Measurements from ENCODE around the gene KCNJ13.

KCNJ13 gene

DNA sequence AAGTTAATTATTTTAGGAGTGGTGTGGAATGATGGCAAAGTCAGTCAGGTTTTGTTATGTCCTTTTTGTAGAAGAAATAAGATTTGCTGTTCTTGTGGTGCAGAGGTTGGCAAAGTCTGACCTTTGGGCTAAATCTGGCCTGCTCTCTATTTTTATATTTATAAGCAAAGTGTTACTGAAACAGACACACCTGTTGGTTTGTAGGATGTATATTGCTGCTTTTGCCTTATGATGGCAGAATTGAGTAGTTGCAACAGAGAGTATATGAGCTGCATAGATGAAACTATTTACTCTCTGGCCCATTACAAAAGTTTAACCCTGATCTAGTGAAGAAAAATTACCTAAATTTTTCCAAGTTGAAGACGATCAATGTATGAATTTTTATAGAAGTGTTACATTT, 34.1 kb upstream of the KCNJ13 start:
- H3K4me2 ChIP-seq = no peak overlapping the region
- H3K27me3 ChIP-seq (ENCODE audit: insufficient read depth, low read depth) = no peaks in the 10 kb centered on the region
- TF ChIP-seq, protein P1, sequence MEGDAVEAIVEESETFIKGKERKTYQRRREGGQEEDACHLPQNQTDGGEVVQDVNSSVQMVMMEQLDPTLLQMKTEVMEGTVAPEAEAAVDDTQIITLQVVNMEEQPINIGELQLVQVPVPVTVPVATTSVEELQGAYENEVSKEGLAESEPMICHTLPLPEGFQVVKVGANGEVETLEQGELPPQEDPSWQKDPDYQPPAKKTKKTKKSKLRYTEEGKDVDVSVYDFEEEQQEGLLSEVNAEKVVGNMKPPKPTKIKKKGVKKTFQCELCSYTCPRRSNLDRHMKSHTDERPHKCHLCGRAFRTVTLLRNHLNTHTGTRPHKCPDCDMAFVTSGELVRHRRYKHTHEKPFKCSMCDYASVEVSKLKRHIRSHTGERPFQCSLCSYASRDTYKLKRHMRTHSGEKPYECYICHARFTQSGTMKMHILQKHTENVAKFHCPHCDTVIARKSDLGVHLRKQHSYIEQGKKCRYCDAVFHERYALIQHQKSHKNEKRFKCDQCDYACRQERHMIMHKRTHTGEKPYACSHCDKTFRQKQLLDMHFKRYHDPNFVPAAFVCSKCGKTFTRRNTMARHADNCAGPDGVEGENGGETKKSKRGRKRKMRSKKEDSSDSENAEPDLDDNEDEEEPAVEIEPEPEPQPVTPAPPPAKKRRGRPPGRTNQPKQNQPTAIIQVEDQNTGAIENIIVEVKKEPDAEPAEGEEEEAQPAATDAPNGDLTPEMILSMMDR (conservative IDR thresholded peaks at IDR 0.05; ENCODE audit: low read depth, low read length) = no peak
- no peaks in the 10 kb centered on the region for H4K20me1 ChIP-seq (ENCODE audit: insufficient read depth)
- H3K9ac ChIP-seq = no peak overlapping the region
- H3K4me3 ChIP-seq (IDR thresholded peaks at IDR 0.05; ENCODE audit: insufficient read depth, low read depth, low read length) = no peak overlapping the region
- no peak overlapping the region for H2AFZ ChIP-seq (ENCODE audit: low read depth)
- peaks cover 10% of the 10 kb centered on the region for H3K4me1 ChIP-seq (ENCODE audit: low read depth, poor library complexity, severe bottlenecking)
- H3K79me2 ChIP-seq (ENCODE audit: insufficient read depth, low read depth) = no peaks in the 10 kb centered on the region
- H3K36me3 ChIP-seq (ENCODE audit: insufficient read depth) = no peaks in the 10 kb centered on the region; the same call in 1 of the 2 replicates
- H3K27ac ChIP-seq = no peak overlapping the region

DNA sequence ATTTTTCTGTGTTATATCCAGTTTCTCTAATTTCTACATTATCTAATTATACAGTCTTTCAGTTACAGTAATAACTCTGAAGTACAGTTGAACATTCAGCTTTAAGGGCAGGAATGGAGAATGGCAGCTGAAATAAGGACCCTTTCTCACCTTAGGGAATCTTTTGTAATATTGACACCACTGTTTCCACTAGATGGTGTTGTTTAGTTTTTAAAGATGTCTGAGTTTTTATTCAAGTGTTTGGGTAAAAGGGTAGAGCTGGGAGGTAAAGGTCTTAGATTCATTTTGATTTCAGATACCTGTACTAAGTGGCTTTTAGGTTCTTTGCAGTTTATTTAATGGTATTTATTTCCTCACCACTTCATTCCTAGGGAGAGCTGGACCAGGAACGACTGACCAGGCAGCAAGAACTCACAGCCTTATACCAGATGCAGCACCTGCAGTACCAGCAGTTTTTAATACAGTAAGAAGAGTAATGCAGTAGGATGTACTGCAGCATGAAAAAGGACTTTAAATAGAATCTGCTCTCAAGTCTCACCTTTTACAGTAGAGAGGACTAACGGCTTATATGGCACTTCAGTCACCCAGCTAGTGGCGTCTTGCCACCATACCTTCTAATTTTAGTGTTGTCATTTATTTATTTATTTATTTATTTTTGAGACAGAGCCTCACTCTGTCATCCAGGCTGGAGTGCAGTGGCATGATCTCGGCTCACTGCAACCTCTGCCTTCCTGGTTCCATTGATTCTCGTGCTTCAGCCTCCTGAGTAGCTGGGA, 33.2 kb upstream of the KCNJ13 start:
- Histone ChIP-seq H4K20me1 (ENCODE audit: insufficient read depth) (no peaks in the 10 kb centered on the region), H3K4me1 (ENCODE audit: low read depth, poor library complexity, severe bottlenecking) (peaks cover 10% of the 10 kb centered on the region), H2AFZ (ENCODE audit: low read depth) (no peak overlapping the region), H3K4me3 (IDR thresholded peaks at IDR 0.05; ENCODE audit: insufficient read depth, low read depth, low read length) (no peak overlapping the region), H3K27ac (no peak overlapping the region), H3K27me3 (ENCODE audit: insufficient read depth, low read depth) (no peaks in the 10 kb centered on the region), H3K4me2 (no peak overlapping the region), H3K79me2 (ENCODE audit: insufficient read depth, low read depth) (0 out of 2 replicates have a peak, but pooled peaks cover 5% of the 10 kb centered on the region), H3K36me3 (ENCODE audit: insufficient read depth) (no peaks in the 10 kb centered on the region; the same call in 1 of the 2 replicates), H3K9ac (no peak overlapping the region)
- TF ChIP-seq, protein P1 (conservative IDR thresholded peaks at IDR 0.05; ENCODE audit: low read depth, low read length) = no peak

DNA sequence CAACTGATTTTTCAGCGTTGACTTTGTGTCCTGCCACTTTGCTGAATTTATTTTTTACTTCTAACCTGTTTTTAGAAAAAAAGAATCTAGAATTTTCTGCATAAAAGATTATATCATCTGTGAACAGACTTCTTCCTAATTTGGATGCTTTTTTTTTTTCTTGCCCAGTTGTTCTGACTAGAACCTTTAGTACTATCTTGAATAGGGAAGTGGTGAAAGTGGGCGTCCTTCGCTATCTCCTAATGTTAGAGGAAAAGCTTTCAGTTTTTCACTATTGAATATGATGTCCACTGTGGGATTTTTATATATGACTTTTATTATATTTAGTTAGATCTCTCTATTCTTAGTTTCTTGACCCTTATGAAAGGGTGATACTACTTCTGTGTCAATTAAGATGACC, 25.7 kb upstream of the KCNJ13 start:
- no peak overlapping the region for H3K9ac ChIP-seq
- 0 out of 2 replicates have a peak, but pooled peaks cover 5% of the 10 kb centered on the region for H3K79me2 ChIP-seq (ENCODE audit: insufficient read depth, low read depth)
- H3K4me2 ChIP-seq = no peak overlapping the region
- no peaks in the 10 kb centered on the region for H3K4me1 ChIP-seq (ENCODE audit: low read depth, poor library complexity, severe bottlenecking)
- no peak overlapping the region for H2AFZ ChIP-seq (ENCODE audit: low read depth)
- no peaks in the 10 kb centered on the region for H3K27me3 ChIP-seq (ENCODE audit: insufficient read depth, low read depth)
- no peak overlapping the region for H3K4me3 ChIP-seq (IDR thresholded peaks at IDR 0.05; ENCODE audit: insufficient read depth, low read depth, low read length)
- TF ChIP-seq, protein P1 (conservative IDR thresholded peaks at IDR 0.05; ENCODE audit: low read depth, low read length) = no peak
- H4K20me1 ChIP-seq (ENCODE audit: insufficient read depth) = no peaks in the 10 kb centered on the region
- no peaks in the 10 kb centered on the region for H3K36me3 ChIP-seq (ENCODE audit: insufficient read depth)
- H3K27ac ChIP-seq = no peak overlapping the region

DNA sequence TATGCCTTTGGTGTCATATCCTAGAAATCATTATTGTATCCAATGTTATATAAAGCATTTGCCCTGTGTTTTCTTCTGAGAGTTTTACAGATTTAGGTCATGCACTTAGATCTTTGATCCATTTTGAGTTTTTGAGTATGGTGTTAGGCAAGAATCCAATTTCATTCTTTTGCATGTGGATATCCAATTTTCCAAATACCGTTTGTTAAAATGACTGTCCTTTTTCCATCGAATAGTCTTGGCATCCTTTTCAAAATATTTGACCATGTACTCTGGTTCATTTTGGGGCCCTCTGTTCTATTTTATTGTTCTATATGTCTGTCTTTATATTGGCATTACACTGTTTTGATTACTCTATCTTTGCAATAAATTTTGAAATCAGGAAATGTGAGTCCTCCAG, 23.8 kb upstream of the KCNJ13 start:
- no peak overlapping the region for H2AFZ ChIP-seq (ENCODE audit: low read depth)
- no peak overlapping the region for H3K4me3 ChIP-seq (IDR thresholded peaks at IDR 0.05; ENCODE audit: insufficient read depth, low read depth, low read length)
- no peak overlapping the region for H3K4me2 ChIP-seq
- H3K27ac ChIP-seq = no peak overlapping the region
- H3K9ac ChIP-seq = no peak overlapping the region
- H3K36me3 ChIP-seq (ENCODE audit: insufficient read depth) = peaks cover 10% of the 10 kb centered on the region; the same call in 1 of the 2 replicates
- H4K20me1 ChIP-seq (ENCODE audit: insufficient read depth) = no peaks in the 10 kb centered on the region
- no peaks in the 10 kb centered on the region for H3K4me1 ChIP-seq (ENCODE audit: low read depth, poor library complexity, severe bottlenecking)
- H3K27me3 ChIP-seq (ENCODE audit: insufficient read depth, low read depth) = no peaks in the 10 kb centered on the region
- TF ChIP-seq, protein P1 (conservative IDR thresholded peaks at IDR 0.05; ENCODE audit: low read depth, low read length) = no peak
- H3K79me2 ChIP-seq (ENCODE audit: insufficient read depth, low read depth) = 0 out of 2 replicates have a peak, but pooled peaks cover 3% of the 10 kb centered on the region

All from KMS-11 (cell line).